ENCODE data around the gene FOXP1.

The FOXP1 gene

GRCh38 chr3:71087143-71088018 is 496.1 kb downstream of the FOXP1 start:
- DNase-seq: no peak

GRCh38 chr3:71086777-71087142 is 496.8 kb downstream of the FOXP1 start:
- no peak for DNase-seq

- no peak for DNase-seq
Measured at GRCh38 chr3:71083726-71084131, 499.8 kb downstream of the FOXP1 start.

- DNase-seq: no peak
Measured at GRCh38 chr3:71082833-71083232, 500.7 kb downstream of the FOXP1 start.

GRCh38 chr3:71080517-71081083 is 502.9 kb downstream of the FOXP1 start:
- no peak for DNase-seq

GRCh38 chr3:71078723-71079525 is 504.6 kb downstream of the FOXP1 start:
- DNase-seq: no peak

GRCh38 chr3:71078199-71078598 is 505.3 kb downstream of the FOXP1 start:
- no peak for DNase-seq

GRCh38 chr3:71077070-71077469 is 506.5 kb downstream of the FOXP1 start:
- no peak for DNase-seq

- DNase-seq: no peak
Measured at GRCh38 chr3:71076361-71077002, 507.0 kb downstream of the FOXP1 start.

- DNase-seq: no peak
Measured at GRCh38 chr3:71075494-71075893, 508.0 kb downstream of the FOXP1 start.

GRCh38 chr3:71074423-71074822 is 509.1 kb downstream of the FOXP1 start:
- DNase-seq: no peak

GRCh38 chr3:71072986-71073385 is 510.5 kb downstream of the FOXP1 start:
- no peak for DNase-seq

- no peak for DNase-seq
Measured at GRCh38 chr3:71072287-71072686, 511.2 kb downstream of the FOXP1 start.

GRCh38 chr3:71070497-71071463 is 512.7 kb downstream of the FOXP1 start:
- no peak for DNase-seq

- DNase-seq: peak; percentile 62
Measured at GRCh38 chr3:71069797-71070196, 513.7 kb downstream of the FOXP1 start.

GRCh38 chr3:71067977-71068654 is 515.4 kb downstream of the FOXP1 start:
- no peak for DNase-seq

- DNase-seq: no peak
Measured at GRCh38 chr3:71066849-71067261, 516.7 kb downstream of the FOXP1 start.

- DNase-seq: no peak
Measured at GRCh38 chr3:71066356-71066755, 517.2 kb downstream of the FOXP1 start.

GRCh38 chr3:71065764-71066013 is 517.8 kb downstream of the FOXP1 start:
- no peak for DNase-seq

GRCh38 chr3:71064956-71065763 is 518.4 kb downstream of the FOXP1 start:
- peak; percentile 66 for DNase-seq
